GM19023 (cell line): ENCODE results near the gene NAA40.

ENCODE experiments used
- ATAC-seq: cut with Tn5 transposase; IDR thresholded peaks from one replicate; pipeline ENCODE4 v1.9.1; 2021; ENCODE audit warnings: mild to moderate bottlenecking, moderate library complexity; ENCODE audit not compliant: unreplicated experiment

Gene NAA40

GRCh38 chr11:63912678-63913077 lies 26.1 kb upstream of the NAA40 start:
- ATAC-seq, result no peak

- no peak for ATAC-seq
Measured at GRCh38 chr11:63913866-63914830, 24.7 kb upstream of the NAA40 start.

DNA sequence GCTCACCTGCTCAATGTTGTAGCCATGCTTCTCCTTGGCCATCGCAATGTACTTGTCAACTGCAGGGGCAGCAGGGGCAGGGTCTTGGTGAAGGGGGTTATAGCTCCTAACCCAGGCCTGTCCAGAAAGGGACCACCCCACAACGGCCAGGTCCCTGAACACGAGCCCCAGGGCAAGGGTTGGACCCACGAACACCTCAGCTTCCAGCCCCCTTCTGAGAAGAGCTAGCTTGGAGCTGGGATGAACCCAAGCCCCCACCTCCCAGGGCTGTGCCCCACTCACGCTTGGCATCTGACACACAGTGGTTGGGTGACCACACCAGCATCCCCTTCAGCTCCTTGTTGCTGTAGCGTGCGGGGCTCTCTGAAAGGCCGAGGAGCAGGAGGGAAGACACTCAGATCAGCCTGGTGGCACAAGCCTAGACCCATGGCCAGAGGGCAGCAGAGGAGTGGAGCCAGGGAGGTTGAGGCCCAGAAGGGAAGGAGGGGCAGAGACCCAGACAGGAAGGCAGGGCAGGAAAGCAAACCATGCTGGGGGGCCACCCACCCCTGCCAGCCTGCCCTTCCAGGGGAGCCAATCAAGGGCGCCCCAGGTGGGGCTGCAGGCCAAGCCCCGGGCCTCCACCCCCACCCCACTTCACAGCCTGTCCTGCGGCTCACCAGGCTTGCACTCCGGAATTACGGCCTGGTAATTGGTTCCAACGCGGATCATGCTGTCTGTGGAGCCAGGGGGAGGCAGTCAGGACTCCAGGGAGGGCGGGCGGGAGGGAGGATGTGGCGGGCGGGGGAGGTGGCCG lies 23.7 kb upstream of the NAA40 start:
- ATAC-seq, result no peak

GRCh38 chr11:63915961-63916836 lies 22.6 kb upstream of the NAA40 start:
- no peak for ATAC-seq

DNA sequence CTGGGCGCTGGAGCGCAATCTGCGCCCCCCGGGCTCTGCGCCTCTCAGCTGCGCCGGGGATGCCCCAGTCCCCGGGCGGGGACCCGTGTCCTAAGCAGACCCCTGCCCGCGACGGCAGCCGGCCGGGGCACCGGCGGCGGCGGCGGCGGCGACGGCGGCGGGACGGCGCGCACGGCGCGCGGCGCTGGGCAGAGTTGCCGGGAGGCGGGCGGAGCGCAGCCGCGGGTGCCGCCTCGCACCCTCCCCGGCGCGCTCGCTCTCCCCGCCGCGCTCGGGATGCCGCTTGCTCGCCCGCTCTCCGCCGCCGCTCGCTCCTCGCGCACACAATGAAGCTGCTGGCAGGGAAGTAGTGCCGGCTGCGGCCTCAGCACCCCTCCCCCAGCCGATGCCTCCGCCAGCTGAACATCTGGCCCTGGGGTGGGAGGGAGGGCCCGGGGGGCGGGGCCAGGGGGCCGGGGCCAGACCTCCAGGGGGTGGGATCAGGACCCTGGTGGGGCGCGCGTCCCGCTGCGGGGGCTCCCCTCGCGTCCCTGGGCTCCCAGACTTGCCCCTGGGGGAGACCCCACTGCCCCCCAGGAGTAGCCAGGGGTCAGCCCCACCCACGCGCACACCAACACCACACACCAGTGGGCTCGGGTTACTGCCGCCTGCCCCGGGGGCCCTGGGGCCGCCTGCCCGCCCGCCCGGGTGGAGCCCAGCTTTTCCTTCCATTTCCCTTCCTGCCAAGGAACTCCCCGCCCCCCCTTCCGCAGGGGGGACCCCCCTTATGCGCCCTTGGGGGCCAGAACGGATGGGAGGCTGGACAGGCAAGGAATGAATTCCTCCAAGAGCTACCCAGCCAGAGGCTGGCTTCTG lies 21.7 kb upstream of the NAA40 start, which contains the start of gene RCOR2:
RCOR2 (minus strand) TSS at position 328 of the 855 bp plus-strand sequence. CDS start 708 bp downstream, outside the sequence.
- no peak for ATAC-seq

DNA sequence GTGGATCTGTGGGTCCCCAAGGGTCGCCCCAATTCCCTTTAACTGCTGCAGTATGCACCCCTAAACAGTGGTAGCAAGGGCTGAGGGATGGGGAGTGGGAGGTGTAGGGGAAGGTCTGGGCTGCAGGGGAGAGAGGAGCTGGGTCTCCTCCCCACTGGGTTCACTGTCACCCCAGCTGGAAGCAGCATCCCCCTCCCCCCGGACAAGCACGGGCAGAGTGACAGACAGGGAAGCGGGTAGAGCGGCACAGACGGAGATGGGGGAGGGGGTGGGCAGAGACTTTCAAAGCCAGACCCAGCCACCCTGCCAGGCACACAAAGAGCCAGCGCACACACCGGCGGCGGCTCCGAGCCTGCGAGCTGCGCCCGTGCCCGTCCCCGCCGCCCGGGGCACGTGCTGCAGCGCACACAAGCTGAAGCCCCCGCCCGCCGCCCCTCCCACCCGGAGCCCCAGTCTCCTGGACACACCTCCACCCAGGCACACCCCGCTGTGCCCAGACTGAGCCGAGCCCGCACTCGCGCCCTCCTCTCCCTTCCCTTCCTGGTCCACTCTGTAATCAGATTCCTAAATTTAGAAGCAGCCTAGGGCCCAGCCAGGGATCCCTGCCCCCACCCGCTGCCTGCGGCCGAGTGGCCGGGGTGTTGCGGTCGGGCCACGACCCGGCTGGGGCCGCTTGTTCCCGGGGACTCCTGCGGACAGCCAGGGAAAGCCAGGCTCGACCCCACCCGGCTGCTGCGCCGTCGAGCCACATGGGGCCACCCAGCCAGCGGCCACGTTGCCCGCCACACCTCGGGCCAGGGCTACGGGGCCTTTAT lies 20.9 kb upstream of the NAA40 start:
- no peak for ATAC-seq

DNA sequence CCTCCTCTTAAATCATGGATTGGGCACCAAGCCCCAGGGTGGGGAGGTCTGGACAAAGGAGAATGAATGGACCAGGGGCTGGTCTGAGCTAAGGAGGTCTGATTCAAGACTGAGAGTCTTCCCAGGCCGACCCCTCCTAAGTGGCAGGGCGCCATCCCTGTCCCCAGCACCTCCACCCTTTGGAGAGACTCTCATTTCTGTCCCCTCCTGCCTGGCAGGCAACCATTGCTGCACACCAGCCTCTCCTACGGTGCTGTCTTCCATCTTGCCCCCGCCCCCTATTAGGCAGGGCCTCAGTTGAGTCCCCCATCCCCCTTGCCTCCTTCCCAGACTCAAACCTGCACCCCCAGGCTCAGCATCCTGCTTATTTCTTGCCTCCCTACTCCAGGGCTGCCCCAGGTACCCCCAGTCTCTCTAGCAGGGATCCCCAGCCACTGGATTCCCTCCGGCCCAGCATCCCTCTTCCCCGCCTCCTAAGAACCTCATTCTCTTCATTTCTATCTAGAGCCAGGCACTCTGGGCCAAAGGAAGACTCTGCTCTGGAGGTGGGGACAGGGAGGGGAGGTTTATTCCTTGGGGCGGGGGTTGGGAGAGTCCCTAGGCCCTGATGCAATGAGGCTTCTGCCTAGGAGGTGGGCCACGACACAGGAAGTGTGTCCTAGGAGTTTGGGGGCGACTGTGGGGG lies 20.2 kb upstream of the NAA40 start:
- ATAC-seq, result no peak

DNA sequence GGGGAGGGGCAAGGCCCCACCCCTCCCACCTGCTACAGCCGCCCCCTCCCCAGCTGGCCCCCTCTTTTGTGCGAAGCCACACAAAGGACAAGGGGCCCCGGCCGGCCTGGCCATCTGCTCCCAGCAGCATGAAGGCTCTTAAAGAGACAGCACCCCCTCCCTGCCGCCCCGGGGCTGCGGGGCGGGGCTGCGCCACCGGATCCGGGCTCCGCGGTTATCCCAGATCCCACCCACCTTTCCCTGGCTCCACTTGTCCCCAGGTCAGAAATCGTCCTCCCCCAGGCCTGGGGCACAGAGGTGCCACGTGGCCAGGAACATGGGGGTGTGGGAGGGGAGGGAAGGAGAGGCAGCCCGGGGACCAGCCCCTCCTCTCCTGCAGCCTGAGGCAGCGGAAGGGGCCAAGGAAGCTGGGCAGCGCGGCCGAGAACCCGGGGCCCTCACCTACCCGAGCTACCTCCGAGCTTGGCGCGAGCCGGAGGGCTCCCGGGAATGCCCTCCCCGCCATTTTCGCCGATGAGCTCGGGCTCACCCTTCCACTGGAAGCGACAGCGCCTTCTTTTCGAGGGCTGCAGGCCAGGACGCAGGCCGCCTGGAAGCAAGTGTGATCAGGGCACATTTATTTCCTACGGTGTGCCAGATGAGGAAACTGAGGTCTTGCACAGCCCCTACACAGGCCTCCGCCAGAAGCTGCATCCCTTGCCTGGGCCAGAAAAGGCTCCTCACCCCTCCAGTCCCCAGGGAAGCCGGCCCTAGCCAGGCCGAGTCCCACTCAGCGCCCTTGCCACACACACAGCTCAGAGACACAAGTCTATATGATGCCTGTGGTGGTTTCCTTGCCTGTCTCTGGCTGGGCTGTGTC lies 19.3 kb upstream of the NAA40 start:
- ATAC-seq, result no peak

DNA sequence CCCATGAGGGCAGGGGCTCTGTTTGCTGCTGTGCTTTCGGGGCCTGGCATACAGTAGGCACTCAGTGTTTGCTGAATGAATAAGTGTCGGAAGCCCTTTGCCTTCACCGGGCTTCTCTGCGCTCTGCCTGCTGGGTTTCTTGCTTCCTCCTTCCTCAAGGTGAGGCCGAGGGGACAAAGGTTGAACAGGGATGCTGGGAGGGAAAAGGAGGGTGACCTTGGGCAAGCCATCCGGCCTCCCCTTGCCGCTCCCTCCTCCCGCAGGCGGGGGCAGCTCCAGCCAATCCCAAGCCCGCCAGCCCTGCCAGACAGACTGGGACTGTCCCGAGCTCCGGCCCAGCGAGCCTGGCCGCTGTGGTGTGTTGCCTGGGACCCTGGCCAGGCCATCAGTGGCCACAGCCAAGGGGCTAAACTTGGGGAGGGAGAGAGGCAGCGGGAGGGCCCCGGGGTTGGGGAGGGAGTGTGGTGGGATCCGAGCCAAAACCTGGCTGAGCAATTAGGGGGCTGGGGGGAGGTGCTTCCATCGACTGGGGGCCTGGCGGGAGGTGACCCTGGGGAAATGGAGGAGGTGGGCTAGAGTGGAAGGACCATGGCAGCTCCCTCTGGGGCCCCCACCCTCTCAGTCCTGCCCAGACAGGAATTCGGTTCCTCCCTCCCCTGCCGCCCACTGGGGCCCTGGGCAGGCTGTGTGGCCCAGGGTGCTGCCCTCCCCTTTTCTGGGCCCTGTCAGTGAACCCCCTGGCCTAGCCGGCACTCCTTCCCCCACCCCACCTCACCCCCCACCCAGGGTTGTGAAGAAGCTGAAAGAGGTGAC lies 18.5 kb upstream of the NAA40 start:
- no peak for ATAC-seq

GRCh38 chr11:63920939-63921417 lies 17.8 kb upstream of the NAA40 start:
- ATAC-seq, result no peak

DNA sequence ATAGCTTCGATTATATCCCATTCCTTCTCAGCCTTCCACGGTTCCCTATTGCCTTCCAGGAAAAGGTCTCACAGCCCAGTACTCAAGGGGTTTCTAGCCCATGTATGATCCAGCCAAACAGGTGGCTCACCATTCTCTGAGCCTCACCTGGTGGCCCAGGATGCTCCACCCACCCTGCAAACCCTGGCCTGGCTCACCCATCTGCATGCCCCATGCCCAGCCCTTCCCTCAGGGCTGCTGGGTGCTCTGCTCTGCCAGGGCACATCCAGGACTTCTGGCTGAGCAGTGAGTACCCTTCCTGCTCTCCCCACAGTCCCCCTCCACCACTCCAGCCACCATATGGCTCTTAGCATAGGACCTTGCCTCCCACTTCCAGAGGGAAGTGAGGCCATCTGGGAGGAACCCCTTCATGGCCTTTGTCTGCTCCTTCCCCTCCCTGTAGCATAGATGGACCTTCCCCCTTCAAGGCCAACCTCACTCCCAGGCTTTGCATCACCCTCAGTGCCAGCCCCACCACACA lies 16.1 kb upstream of the NAA40 start:
- ATAC-seq, result no peak

DNA sequence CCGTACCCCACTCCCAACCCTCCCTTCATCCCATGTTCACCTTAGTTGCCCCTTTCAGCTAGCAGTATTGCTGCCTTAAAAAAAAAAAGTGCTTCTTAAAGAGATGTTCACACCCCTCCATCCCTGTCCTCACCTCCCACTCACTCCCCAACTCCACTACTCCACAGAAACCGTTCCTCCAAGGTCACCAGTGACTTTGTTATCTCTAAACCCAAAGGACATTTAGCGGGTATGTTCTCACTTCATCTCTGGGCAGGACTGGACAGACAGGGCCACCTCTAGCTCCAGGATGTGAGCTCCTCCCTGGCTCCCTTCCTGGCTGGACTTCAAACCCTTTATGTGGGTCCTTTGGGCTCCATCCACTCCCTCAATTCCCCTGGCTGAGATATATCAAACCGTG lies 15.5 kb upstream of the NAA40 start:
- ATAC-seq, result no peak

GRCh38 chr11:63929616-63930015 lies 9.2 kb upstream of the NAA40 start:
- no peak for ATAC-seq

DNA sequence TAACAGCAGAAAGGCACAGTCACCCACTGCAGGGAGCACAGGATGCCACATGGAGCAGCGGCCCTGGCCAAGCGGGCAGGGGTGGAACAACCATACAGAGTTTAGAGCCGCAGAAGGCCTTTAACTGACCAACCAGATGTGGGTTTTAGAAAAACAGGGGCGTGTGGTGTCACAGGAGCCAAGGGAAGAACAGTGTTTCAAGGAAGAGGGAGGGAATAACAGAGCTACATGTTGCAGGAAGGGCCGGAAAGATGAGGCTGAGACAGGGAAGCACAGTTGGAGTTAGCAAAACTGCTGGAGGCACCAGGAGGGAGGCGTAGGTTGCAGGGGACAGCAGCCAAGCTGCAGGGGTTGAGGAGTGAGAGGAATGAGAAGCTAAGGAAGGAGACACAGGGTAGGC lies 7.8 kb upstream of the NAA40 start:
- ATAC-seq, result no peak

DNA sequence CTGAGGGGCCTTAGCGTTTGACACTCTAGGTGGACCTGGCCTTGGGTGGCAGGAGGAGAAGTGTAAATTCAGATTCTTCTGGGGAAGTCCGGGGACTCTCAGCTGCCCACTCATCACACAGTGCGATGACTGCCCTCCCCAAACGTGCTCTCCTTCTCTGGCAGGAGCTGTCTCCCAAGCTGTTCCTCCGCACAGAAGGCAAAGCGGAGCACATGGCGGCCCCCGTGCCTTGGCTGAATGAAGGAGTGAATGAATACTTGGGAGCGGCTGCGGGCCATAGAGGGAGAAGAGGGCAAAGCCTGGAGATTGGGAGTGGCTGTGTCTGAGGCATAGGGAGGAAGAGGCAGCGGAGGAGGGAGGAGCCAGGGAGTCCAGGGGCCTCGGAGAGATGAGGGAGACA lies 6.9 kb upstream of the NAA40 start:
- ATAC-seq, result no peak

- no peak for ATAC-seq
Measured at GRCh38 chr11:63933459-63933858, 5.3 kb upstream of the NAA40 start.
